Measurements from ENCODE around the gene HLA-DRB1.

GRCh38 chr6:32603888-32604287 lies 14.2 kb upstream of the HLA-DRB1 start:
- TF ChIP-seq CTCF (IDR thresholded peaks at IDR 0.05): no peak
- no peak for TF ChIP-seq POLR2A (IDR thresholded peaks at IDR 0.05)
- no peak for TF ChIP-seq POLR2AphosphoS5 (IDR thresholded peaks at IDR 0.05)
